ENCODE results near the gene RAPGEF4.
A peak's percentile ranks its signal among the peaks of the same experiment; 100 is the strongest.

RAPGEF4 gene

GRCh38 chr2:172914341-172915008 lies 178.8 kb downstream of the RAPGEF4 start:
- DNase-seq, result no peak

GRCh38 chr2:172917716-172918115 lies 182.1 kb downstream of the RAPGEF4 start:
- no peak for DNase-seq

GRCh38 chr2:172919732-172920131 lies 184.1 kb downstream of the RAPGEF4 start:
- no peak for DNase-seq

GRCh38 chr2:172921532-172922236 lies 186.0 kb downstream of the RAPGEF4 start:
- DNase-seq, result no peak

GRCh38 chr2:172922306-172922705 lies 186.7 kb downstream of the RAPGEF4 start:
- DNase-seq, result no peak

GRCh38 chr2:172922815-172923214 lies 187.2 kb downstream of the RAPGEF4 start:
- no peak for DNase-seq

- no peak for DNase-seq
Measured at GRCh38 chr2:172924097-172924660, 188.5 kb downstream of the RAPGEF4 start.

GRCh38 chr2:172925600-172925999 lies 190.0 kb downstream of the RAPGEF4 start:
- DNase-seq, result no peak

- no peak for DNase-seq
Measured at GRCh38 chr2:172926785-172927640, 191.4 kb downstream of the RAPGEF4 start.

GRCh38 chr2:172927641-172928357 lies 192.2 kb downstream of the RAPGEF4 start:
- DNase-seq, result no peak

- DNase-seq, result no peak
Measured at GRCh38 chr2:172928756-172929155, 193.1 kb downstream of the RAPGEF4 start.

- DNase-seq, result no peak
Measured at GRCh38 chr2:172929644-172930043, 194.0 kb downstream of the RAPGEF4 start.

GRCh38 chr2:172930871-172931255 lies 195.2 kb downstream of the RAPGEF4 start:
- DNase-seq, result no peak

GRCh38 chr2:172931256-172931894 lies 195.7 kb downstream of the RAPGEF4 start:
- DNase-seq, result no peak

- DNase-seq, result peak; percentile 10 to 54 (median 29)
Measured at GRCh38 chr2:172931918-172932520, 196.4 kb downstream of the RAPGEF4 start.

- DNase-seq, result no peak
Measured at GRCh38 chr2:172937884-172938712, 202.5 kb downstream of the RAPGEF4 start.

GRCh38 chr2:172938713-172939375 lies 203.2 kb downstream of the RAPGEF4 start:
- no peak for DNase-seq

GRCh38 chr2:172943539-172943938 lies 207.9 kb downstream of the RAPGEF4 start:
- no peak for DNase-seq

GRCh38 chr2:172944022-172944793 lies 208.6 kb downstream of the RAPGEF4 start:
- DNase-seq, result no peak
